MM.1S (cell line): ENCODE measurements around the gene MSANTD1.

Experiments used
- CTCF ChIP-seq: fragments of 300-600 bp; sonication (generic); IDR thresholded peaks from 2 replicates; pipeline ENCODE4 v1.5.1; 2016; ENCODE audit warnings: antibody characterized with exemption, low read length, mixed read lengths
- EZH2phosphoT487 ChIP-seq: fragments of 300-600 bp; sonication (generic); IDR thresholded peaks from 2 replicates; pipeline ENCODE4 v1.6.1; 2018; ENCODE audit warnings: antibody characterized with exemption, low read length

DNA sequence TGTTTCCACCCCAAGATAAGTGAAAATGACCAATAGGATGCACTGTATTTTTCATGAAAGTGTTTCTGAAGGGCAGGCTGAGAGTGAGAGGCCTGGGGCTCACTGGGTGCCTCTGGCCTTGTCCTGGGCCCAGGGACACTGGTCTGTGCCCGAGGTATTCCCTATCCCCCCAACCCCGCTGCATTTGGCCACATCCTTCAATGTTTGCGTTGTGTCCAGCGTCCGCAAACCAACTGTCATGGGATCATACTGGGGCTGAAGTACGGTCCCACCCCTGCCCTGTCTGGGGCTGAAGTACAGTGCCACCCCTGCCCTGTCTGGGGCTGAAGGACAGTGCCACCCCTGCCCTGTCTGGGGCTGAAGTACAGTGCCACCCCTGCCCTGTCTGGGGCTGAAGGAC, 22.0 kb upstream of the MSANTD1 start:
- TF ChIP-seq CTCF (no peak), EZH2phosphoT487 (no peak)
